Heart left ventricle (tissue), 16 donors: Measurements from ENCODE around the gene ASB1. TPM values are rescaled to one million over a fixed set of nuclear protein-coding genes. Genes with fewer than 3 reads are reported as not detected.

ENCODE experiments used
- ATAC-seq, 4 donors: fragments of 200-7000 bp; cut with Tn5 transposase; one replicate each; pipeline ENCODE4 v1.9.1; 2020 to 2022; ENCODE audit warnings: moderate library complexity in 4 of 4, mild to moderate bottlenecking in 3 of 4, moderate number of reproducible peaks in 1 of 4
- DNase-seq, 5 donors: peaks; one replicate each; pipeline ENCODE4 v3.0.0-alpha.2; 2020
- H3K27ac ChIP-seq, 12 donors: fragments of 200-600 bp; sonication (generic) in 4 of 12; one replicate each; pipeline versions ENCODE4 v1.5.0 to v1.8.0; 2016 to 2022; ENCODE audit warnings: mild to moderate bottlenecking in 2 of 12
- H3K27me3 ChIP-seq, 9 donors: fragments of 200-600 bp; sonication (generic) in 2 of 9; one replicate each; pipeline versions ENCODE4 v1.5.1 to v1.8.0; 2016 to 2022; ENCODE audit warnings: mild to moderate bottlenecking in 3 of 9
- H3K36me3 ChIP-seq, 9 donors: fragments of 200-600 bp; sonication (generic) in 2 of 9; one replicate each; pipeline versions ENCODE4 v1.5.0 to v1.8.0; 2018 to 2022; ENCODE audit warnings: mild to moderate bottlenecking in 2 of 9
- H3K4me1 ChIP-seq, 12 donors: fragments of 200-600 bp; sonication (generic) in 4 of 12; one replicate each; pipeline versions ENCODE4 v1.5.0 to v1.8.0; 2016 to 2022; ENCODE audit warnings: mild to moderate bottlenecking in 3 of 12
- H3K4me3 ChIP-seq, 12 donors: fragments of 200-600 bp; sonication (generic) in 4 of 12; one replicate each; pipeline versions ENCODE4 v1.5.0 to v1.8.0; 2017 to 2022; ENCODE audit warnings: mild to moderate bottlenecking in 9 of 12, moderate library complexity in 4 of 12
- H3K9me3 ChIP-seq, 12 donors: fragments of 200-600 bp; sonication (generic) in 4 of 12; one replicate each; pipeline versions ENCODE4 v1.5.0 to v1.8.0; 2016 to 2022; ENCODE audit warnings: mild to moderate bottlenecking in 1 of 12
- POLR2A ChIP-seq, 2 donors: fragments of 450-650 bp; IDR thresholded peaks; one replicate each; pipeline ENCODE4 v1.6.1; 2017; ENCODE audit warnings: antibody characterized with exemption in 2 of 2, mild to moderate bottlenecking in 2 of 2, moderate library complexity in 2 of 2
- WGBS, 4 donors: extraction: QIAGEN DNeasy Blood & Tissue Kit in 2 of 4; methylation state at CpG; one replicate each; pipeline versions ENCODE4 v1.1.5 to v1.1.7; 2013 to 2018; 5-methylcytosine and 5-hydroxymethylcytosine counted together
- intact Hi-C, 10 donors: fragments of 100-400 bp; cut with DNase I; formaldehyde crosslinking; loops; one replicate each; pipeline versions ENCODE4 v1.11.1 to v1.14.2; 2022
- polyA plus RNA-seq, 2 donors: library from polyadenylated mRNA; stranded (reverse); fragments of 200-250 nt; gene quantifications; one replicate each; pipeline ENCODE4 v1.2.3, GENCODE V29; 2013
- total RNA-seq, 9 donors: library from RNA; depleted of rRNA in 2 of 9; stranded (reverse); fragments of >200 nt in 2 of 9; fragmentation: NEBNext Ultra II Directional in 3 of 9; extraction: Animal tissue kit (Norgen Biotek cat#: 25700) in 3 of 9; gene quantifications; one replicate each; pipeline versions ENCODE4 v1.1.0 to v1.2.4, GENCODE V29; 2016 to 2023
- TF ChIP-seq, protein P1 (sequence below), 12 donors: fragments of 200-600 bp; sonication (generic) in 4 of 12; IDR thresholded peaks; one replicate each; pipeline versions ENCODE4 v1.5.0 to v1.8.0; 2018 to 2022; ENCODE audit warnings: antibody characterized with exemption in 12 of 12, mild to moderate bottlenecking in 5 of 12
- donor health status: ischemic (EF 13 %, LVEDD 7.1; RV severe dilation, severe dysfunction).
- donor health status: healthy with polysubstance abuse.
- donor health status: DM: no; HTN: yes; CAD: no.
- donor health status: DM: no; HTN: no; CAD: no.
- donor health status: ischemic (EF 25% LVEDD 6.9; RV normal size, moderate dysfunction).
- donor health status: ischemic (EF 25% LVEDD 5.7; RV mildly dilated, moderate dysfunction).
- donor health status: healthy.
- donor health status: DM: yes; HTN: yes; CAD: no.
- donor health status: ischemic (EF 35%, LVEDD 5.7; RV mildly dilated, moderate dysfunction).
- donor health status: nonischemic (EF 11% LVEDD 7.7; RV severe dilation, severe dysfunction).
- donor health status: DM: yes; HTN: yes; CAD: no.
- donor health status: PGD.
- donor health status: ischemic (EF 29% LVEDD 5.4; RV normal size, mild dysfunction).
- donor health status: nonischemic (EF 23%, LVEDD 6.1; RV moderate dilation, normal function).

Gene ASB1
- total and polyA plus RNA-seq, 11 donors = 31.8 to 57.5 (median 46.7) TPM

GRCh38 chr2:238383135-238383534, 43.6 kb upstream of the ASB1 start:
- WGBS, 4 donors = 95 to 100% (median 96%) methylated on average over 5 of the region's 5 CpGs
- Histone ChIP-seq H3K27me3 (no peaks in the 10 kb centered on the region), H3K36me3 (peaks cover 0 to 25% (median 3%) of the 10 kb centered on the region in 9 donors), H3K4me1 (peaks cover 0 to 56% (median 11%) of the 10 kb centered on the region in 12 donors), H3K4me3 (no peak overlapping the region), H3K9me3 (no peaks in the 10 kb centered on the region), H3K27ac (no peak overlapping the region)
- ATAC-seq = no peak
- intact Hi-C loops = no loop called here
- no peak for DNase-seq
- TF ChIP-seq POLR2A (IDR thresholded peaks at IDR 0.05) = no peak
- TF ChIP-seq, protein P1, sequence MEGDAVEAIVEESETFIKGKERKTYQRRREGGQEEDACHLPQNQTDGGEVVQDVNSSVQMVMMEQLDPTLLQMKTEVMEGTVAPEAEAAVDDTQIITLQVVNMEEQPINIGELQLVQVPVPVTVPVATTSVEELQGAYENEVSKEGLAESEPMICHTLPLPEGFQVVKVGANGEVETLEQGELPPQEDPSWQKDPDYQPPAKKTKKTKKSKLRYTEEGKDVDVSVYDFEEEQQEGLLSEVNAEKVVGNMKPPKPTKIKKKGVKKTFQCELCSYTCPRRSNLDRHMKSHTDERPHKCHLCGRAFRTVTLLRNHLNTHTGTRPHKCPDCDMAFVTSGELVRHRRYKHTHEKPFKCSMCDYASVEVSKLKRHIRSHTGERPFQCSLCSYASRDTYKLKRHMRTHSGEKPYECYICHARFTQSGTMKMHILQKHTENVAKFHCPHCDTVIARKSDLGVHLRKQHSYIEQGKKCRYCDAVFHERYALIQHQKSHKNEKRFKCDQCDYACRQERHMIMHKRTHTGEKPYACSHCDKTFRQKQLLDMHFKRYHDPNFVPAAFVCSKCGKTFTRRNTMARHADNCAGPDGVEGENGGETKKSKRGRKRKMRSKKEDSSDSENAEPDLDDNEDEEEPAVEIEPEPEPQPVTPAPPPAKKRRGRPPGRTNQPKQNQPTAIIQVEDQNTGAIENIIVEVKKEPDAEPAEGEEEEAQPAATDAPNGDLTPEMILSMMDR (IDR thresholded peaks at IDR 0.05) = no peak

DNA sequence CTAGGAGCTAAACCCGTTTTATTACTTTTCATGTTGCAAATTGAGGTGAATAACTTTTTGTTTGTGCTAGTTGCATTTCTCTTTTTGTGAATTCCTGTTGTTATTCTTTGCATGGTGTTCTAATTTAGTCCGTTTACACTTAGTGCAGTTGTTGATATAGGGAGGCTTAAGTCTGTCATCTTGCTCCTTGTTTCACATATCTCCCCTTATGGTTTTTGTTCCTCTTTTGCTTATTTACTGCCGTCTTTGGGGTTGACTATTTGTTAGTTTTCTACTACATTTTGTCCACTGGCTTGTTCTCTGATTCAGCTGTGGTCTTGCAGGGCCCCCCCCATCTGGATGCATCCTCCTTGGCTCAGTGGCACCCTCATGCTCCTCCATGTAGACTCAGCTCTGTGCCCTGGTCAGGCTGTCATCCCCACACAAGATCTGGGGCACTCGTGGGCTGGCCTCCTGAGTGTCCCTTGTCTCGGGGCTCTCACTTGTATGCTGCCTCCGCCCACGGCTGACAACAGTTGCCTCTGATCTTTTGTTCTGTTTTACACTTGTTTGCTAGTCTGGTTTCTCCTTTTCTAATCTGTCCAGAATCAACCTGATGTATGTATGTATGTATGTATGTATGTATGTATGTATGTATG, 42.9 kb upstream of the ASB1 start:
- H3K27ac ChIP-seq = no peak overlapping the region
- ATAC-seq = no peak
- peaks cover 0 to 56% (median 7%) of the 10 kb centered on the region in 12 donors for H3K4me1 ChIP-seq
- H3K27me3 ChIP-seq = no peaks in the 10 kb centered on the region
- no peak for DNase-seq
- intact Hi-C loops = no loop called here
- WGBS, 4 donors = 92 to 100% (median 98%) methylated on average over 7 of the region's 7 CpGs
- TF ChIP-seq, protein P1 (IDR thresholded peaks at IDR 0.05) = no peak
- no peak for TF ChIP-seq POLR2A (IDR thresholded peaks at IDR 0.05)
- H3K9me3 ChIP-seq = no peaks in the 10 kb centered on the region
- H3K36me3 ChIP-seq = peaks cover 0 to 25% (median 3%) of the 10 kb centered on the region in 9 donors
- no peak overlapping the region for H3K4me3 ChIP-seq

DNA sequence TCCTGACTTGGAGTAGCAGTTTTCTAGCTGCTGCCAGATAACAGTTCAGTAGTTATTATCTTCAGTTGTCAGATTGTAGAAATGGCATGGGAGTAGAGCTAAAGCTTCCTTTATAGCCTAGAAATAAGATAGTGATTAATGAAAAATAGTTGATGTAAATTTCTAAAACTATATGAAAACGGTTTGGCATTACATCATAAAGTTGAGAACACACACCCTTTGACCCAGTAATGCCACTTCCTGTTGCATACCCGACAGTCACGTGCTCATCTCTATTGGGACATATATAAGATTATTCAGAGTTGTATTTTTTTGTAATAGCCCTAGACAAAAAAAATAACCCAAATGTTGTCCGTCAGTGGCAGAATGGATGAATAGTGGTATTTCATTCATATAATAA, 39.4 kb upstream of the ASB1 start:
- ATAC-seq = no peak
- peaks cover 0 to 23% (median 0%) of the 10 kb centered on the region in 9 donors for H3K36me3 ChIP-seq
- intact Hi-C loops = no loop called here
- H3K4me3 ChIP-seq = no peak overlapping the region
- H3K9me3 ChIP-seq = no peaks in the 10 kb centered on the region
- no peak for DNase-seq
- H3K27ac ChIP-seq = no peak overlapping the region
- peaks cover 0 to 31% (median 5%) of the 10 kb centered on the region in 12 donors for H3K4me1 ChIP-seq
- TF ChIP-seq POLR2A (IDR thresholded peaks at IDR 0.05) = no peak
- TF ChIP-seq, protein P1 (IDR thresholded peaks at IDR 0.05) = no peak
- WGBS, 4 donors = 60 to 69% (median 61%) methylated on average over 4 of the region's 4 CpGs
- no peaks in the 10 kb centered on the region for H3K27me3 ChIP-seq

DNA sequence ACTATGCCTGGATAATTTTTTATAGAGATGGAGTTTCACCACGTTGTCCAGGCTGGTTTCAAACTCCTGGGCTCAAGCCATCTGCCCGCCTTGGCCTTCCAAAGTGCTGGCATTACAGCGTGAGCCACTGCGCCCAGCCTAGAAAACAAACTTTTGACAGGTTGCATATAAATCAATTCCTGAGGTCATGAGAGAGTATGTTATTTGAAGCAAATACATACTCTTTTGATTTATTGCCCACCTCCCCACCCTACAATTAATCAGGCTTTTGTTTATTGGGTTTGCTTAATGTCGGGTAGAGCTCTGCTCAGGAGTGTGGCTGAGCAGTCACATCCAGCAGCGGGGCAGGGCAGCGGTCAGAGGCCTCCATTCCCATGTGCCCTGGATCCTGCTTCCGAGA, 37.9 kb upstream of the ASB1 start:
- H3K9me3 ChIP-seq = no peaks in the 10 kb centered on the region
- no peak overlapping the region for H3K4me3 ChIP-seq
- no peak for ATAC-seq
- H3K27me3 ChIP-seq = no peaks in the 10 kb centered on the region
- 70 to 85% (median 82%) methylated on average over 8 of the region's 8 CpGs for WGBS, 4 donors
- peaks cover 0 to 11% (median 0%) of the 10 kb centered on the region in 9 donors for H3K36me3 ChIP-seq
- intact Hi-C loops = no loop called here
- peaks cover 0 to 17% (median 5%) of the 10 kb centered on the region in 12 donors for H3K4me1 ChIP-seq
- no peak overlapping the region for H3K27ac ChIP-seq
- TF ChIP-seq POLR2A (IDR thresholded peaks at IDR 0.05) = no peak
- TF ChIP-seq, protein P1 (IDR thresholded peaks at IDR 0.05) = no peak
- DNase-seq = no peak
